ENCODE results near the gene ISG20.

The ISG20 gene

DNA sequence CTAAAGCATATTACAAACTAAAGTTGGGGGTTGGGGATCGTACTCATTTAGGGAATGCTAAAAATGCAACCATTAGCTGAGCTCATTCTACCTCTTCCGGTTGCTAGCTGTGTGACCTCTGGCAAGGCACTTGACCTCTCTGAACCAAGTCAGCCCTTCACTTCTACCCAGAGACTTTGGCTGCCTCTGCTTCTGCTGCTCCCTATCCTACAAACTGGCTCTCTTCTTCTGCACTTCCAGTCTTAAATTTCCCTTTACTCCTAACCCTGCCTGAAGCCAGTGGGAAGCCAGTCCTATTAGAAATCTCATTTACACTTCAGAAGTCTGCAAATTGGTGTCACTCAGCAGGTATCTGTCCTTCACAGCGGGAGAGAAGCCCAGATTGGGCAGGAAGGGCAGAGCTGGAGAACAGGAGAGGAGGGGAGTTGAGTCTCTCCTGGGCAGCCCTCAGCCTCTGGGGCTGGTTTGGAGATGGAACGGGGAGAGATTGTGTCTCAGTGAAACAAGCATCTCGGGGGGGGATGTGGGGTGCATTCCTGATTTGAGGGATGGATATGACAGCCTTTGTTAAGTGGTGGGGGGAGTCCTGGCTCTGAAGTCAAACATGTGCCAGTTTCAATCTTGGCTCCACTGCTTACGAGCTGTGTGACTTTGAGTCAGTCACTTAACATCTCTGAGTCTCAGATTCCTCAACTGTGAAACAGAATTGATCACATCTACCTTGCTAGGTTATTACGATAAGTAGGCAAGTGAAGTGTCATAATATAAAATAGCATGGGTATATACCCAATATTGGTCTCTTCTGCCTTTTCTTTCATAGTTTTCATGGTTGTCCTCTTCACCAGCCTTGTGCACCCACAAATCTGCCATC is 25.5 kb upstream of the ISG20 start:
- TF ChIP-seq, protein P1, sequence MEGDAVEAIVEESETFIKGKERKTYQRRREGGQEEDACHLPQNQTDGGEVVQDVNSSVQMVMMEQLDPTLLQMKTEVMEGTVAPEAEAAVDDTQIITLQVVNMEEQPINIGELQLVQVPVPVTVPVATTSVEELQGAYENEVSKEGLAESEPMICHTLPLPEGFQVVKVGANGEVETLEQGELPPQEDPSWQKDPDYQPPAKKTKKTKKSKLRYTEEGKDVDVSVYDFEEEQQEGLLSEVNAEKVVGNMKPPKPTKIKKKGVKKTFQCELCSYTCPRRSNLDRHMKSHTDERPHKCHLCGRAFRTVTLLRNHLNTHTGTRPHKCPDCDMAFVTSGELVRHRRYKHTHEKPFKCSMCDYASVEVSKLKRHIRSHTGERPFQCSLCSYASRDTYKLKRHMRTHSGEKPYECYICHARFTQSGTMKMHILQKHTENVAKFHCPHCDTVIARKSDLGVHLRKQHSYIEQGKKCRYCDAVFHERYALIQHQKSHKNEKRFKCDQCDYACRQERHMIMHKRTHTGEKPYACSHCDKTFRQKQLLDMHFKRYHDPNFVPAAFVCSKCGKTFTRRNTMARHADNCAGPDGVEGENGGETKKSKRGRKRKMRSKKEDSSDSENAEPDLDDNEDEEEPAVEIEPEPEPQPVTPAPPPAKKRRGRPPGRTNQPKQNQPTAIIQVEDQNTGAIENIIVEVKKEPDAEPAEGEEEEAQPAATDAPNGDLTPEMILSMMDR (IDR thresholded peaks at IDR 0.05): no peak

DNA sequence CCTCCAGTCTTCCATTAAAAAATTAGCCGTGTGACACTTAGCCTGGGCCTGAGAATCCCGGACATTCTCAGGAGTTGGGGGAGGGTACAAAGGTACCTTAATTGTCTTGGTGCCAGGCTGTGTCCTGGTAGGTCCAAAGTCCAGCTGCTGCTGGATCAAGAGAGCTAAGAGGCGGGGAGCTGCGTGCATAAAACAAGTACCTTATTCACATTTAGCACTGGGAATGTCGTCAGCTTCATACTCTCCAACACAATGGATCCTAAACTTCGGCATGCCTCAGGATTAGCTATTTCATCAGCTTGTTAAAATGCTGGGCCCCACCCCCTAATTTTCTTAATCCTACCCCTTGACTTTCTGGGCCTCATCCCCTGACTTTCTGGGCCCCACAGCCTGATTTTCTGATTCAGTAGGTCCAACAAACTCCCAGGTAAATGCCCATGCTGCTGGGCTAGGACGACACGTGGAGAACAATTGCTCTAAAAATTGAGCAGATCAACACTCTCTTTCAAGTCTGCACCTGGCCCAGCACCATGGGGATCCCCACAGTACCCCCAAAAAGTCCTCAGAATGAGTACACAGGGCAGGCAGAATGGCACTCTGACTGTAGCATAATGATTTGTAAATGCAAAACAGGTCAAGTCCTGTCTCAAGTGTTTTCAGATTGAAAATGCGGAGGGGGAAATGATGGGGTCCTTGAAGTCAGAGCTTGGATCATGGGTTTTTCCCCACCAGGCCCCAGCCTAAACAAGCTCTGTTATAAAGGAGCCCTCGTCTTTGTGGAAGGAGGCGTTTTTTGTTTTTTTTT is 23.3 kb upstream of the ISG20 start:
- TF ChIP-seq, protein P1 (IDR thresholded peaks at IDR 0.05): no peak

DNA sequence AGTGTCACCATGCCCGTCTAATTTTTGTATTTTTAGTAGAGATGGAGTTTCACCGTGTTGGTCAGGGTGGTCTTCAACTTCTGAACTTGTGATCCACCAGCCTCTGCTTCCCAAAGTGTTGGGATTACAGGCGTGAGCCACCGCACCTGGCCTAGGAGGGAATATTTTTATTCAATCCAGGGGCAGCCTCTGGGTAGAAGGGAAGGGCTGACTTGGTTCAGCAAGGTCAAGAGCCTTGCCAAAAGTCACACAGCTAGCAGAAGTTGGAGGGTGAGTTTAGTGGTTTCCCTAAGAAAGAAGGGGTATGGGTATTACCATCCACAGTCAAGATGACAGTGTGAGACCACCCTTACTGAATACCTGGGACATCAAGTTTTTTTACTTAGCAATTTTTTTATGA is 22.6 kb upstream of the ISG20 start:
- TF ChIP-seq, protein P1 (IDR thresholded peaks at IDR 0.05): no peak

DNA sequence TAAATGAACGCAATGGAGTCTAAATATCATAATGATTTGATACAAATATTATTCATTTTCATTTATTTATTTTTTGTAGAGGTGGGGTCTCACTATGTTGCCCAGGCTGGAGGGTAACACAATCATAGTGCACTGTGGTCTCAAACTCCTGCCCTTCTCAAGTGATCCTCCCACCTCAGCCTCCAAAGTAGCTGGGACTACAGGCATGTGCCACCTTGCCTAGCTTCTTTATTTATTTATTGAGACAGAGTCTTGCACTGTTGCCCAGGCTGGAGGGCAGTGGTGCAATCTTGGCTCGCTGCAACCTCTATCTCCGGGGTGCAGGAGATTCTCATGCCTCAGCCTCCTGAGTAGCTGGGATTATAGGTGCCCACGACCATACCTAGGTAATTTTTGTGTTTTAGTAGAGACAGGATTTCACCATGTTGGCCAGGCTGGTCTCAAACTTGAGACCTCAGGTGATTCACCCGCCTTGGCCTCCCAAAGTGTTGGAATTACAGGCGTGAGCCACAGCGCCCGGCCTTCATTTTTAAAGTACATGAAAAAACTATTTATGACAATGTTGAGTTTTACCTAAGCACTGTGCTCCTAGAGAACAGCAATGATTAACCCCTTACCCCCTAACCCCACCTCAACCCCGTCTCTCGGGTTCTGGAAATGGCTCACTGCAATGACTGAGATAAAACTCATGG is 21.6 kb upstream of the ISG20 start:
- TF ChIP-seq, protein P1 (IDR thresholded peaks at IDR 0.05): no peak

DNA sequence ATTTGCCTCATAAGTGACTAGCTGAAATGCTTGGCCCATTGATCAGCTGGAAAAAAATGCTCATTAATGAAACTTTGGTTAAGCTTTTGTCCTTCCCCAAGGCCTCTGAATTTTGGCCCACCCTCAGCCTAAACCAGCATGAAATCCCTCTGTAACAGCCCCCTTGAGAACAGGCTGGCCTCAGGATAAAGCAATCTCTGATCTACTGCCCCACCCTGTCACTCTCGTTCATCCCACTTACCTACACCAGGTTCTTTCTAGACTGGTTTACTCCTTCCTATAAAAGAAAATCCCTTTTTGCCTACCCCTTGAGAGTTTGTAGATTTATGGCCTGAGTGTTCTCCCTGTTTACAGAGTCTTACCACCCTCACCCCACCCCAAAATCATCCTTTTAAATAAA is 21.0 kb upstream of the ISG20 start:
- TF ChIP-seq, protein P1 (IDR thresholded peaks at IDR 0.05): no peak

DNA sequence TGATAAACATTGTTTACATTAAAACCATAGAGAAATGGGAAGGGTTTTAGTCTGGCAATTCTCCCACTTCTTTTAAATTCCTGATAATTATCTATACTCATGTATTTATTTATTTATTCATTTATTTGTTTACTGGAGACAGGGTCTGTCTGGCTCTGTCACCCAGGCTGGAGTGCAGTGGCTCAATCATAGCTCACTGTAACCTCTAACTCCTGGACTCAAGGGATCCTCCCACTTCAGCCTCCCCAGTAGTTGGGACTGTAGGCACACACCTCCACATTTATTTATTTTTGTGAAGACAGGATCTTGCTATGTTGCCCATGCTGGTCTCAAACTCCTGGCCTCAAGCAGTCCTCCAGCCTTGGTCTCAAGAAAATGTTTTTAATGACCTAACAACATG is 20.1 kb upstream of the ISG20 start:
- TF ChIP-seq, protein P1 (IDR thresholded peaks at IDR 0.05): no peak

DNA sequence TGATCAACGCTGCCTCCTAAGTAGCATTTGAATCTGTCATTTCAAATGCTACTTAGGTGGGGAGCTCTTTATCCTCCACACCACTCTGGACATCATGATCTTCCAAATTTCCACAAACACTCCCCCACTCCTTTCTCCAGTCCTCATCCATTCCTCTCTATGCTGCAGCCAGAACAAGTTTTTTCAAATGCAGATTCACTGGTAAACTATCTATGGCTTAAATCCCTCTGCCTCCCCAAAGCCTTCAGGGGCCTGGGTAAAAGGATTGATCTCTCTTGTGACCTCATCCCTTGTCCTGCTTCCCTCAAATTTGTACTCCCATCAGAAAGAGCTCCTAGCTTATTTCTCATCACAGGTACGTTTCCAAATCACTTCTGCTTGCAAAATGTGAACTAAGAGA is 19.0 kb upstream of the ISG20 start:
- TF ChIP-seq, protein P1 (IDR thresholded peaks at IDR 0.05): no peak
